ENCODE results near the gene CCL22. TPM values are rescaled to one million over a fixed set of nuclear protein-coding genes. Genes with fewer than 3 reads are reported as not detected.
"Not testable (repeated sequence)": the region's sequence is repeated elsewhere in the genome, so short reads cannot be mapped to it uniquely, and the experiment has no call there.

CCL22 gene
- polyA plus RNA-seq, 1 donor = 0.30 TPM

DNA sequence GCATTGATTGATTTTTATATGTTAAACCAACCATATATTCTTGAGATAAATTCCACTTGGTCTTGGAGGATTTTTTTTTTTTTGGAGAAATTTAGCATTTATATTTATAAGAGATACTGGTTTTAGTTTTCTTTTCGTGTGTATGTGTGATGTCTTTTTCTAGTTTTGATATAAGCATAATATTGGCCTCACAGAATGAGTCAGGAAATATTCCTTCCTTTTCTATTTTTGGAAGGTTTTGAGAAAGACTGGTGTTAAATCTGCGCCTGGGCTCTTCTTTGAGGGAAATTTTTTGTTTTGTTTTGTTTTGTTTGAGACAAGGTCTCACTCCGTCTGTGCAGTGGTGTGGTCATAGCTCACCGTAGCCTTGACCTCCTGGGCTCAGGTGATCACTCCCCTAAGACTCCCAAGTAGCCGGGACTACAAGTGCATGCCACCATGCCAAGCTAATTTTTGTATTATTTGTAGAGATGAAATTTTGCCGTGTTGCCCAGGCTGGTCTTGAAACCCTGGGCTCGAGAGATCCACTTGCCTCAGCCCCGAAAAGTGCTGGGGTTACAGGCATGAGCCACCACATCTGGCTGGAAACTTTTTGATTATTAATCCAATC lies 28.8 kb upstream of the CCL22 start:
- Histone ChIP-seq H3K36me3 (ENCODE audit: control insufficient read depth, insufficient read depth, low read length) (no peaks in the 10 kb centered on the region), H3K27ac (ENCODE audit: low read length) (no peak overlapping the region), H3K4me3 (ENCODE audit: low read length) (no peak overlapping the region), H3K27me3 (ENCODE audit: control insufficient read depth, insufficient read depth, low read length) (peaks cover 3% of the 10 kb centered on the region), H3K4me1 (ENCODE audit: control insufficient read depth, insufficient read depth, low read length) (no peaks in the 10 kb centered on the region), H3K9me3 (ENCODE audit: control insufficient read depth, low read depth, low read length) (no peaks in the 10 kb centered on the region)
- no peak for DNase-seq
- no CpG with 5 or more reads among the region's 8 CpGs for WGBS (ENCODE audit: insufficient coverage, low lambda C conversion rate)

DNA sequence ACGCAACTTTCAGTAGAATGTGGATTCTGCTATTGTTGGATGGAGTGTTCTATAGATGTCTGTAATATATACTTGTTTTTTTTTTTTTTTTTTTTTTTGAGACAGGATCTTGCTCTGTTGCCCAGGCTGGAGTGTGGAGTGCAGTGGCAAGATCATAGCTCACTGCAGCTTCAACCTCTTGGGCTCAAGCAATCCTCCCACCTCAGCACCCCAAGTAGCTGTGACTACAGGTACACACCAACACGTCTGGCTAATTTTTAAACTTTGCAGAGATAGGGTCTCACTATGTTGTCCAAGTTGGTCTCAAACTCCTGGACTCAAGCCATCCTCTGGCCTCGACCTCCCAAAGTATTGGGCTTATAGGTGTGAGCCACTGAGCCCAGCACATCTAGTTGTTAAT lies 27.2 kb upstream of the CCL22 start:
- no peaks in the 10 kb centered on the region for H3K9me3 ChIP-seq (ENCODE audit: control insufficient read depth, low read depth, low read length)
- H3K27me3 ChIP-seq (ENCODE audit: control insufficient read depth, insufficient read depth, low read length) = peaks cover 3% of the 10 kb centered on the region
- H3K4me3 ChIP-seq (ENCODE audit: low read length) = no peak overlapping the region
- H3K36me3 ChIP-seq (ENCODE audit: control insufficient read depth, insufficient read depth, low read length) = no peaks in the 10 kb centered on the region
- no peak overlapping the region for H3K27ac ChIP-seq (ENCODE audit: low read length)
- no CpG with 5 or more reads among the region's 3 CpGs for WGBS (ENCODE audit: insufficient coverage, low lambda C conversion rate)
- no peak for DNase-seq
- H3K4me1 ChIP-seq (ENCODE audit: control insufficient read depth, insufficient read depth, low read length) = no peaks in the 10 kb centered on the region

DNA sequence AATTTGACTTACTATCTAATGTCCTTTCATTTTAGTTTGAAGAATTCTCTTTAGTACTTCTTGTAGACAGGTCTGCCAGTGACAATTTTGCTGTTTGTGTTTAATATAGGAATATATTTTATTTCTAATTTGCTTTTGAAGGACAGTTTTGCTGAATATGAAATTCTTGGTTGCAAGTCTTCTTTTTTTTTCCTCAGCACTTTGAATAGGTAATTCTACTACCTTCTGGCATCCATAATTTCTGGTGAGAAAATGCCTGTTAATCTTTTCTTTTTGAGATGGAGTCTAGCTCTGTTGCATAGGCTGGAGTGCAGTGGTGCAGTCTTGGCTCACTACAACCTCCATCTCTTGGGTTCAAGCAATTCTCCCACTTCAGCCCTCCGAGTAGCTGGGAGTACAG lies 25.2 kb upstream of the CCL22 start:
- DNase-seq = no peak
- no peaks in the 10 kb centered on the region for H3K4me1 ChIP-seq (ENCODE audit: control insufficient read depth, insufficient read depth, low read length)
- WGBS (ENCODE audit: insufficient coverage, low lambda C conversion rate) = no CpG with 5 or more reads among the region's 1 CpG

DNA sequence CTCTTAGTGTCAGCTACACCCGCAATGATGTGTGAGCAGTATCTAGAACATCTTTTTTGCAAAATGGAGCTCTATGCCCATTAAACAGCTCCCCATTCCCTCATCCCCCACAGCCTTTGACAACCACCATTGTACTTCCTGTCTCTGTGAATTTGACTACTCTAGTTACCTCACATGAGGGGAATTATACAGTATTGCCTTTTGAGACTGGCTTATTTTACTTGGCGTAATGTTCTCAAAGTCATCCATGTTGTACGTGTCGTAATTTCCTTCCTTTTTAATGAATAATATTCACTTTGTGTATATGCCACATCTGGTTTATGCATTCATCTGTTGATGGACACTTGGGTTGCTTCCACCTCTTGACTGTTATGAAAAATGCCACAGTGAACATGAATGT lies 23.2 kb upstream of the CCL22 start:
- Histone ChIP-seq H3K27ac (ENCODE audit: low read length) (no peak overlapping the region), H3K9me3 (ENCODE audit: control insufficient read depth, low read depth, low read length) (no peaks in the 10 kb centered on the region), H3K36me3 (ENCODE audit: control insufficient read depth, insufficient read depth, low read length) (no peaks in the 10 kb centered on the region), H3K27me3 (ENCODE audit: control insufficient read depth, insufficient read depth, low read length) (peaks cover 3% of the 10 kb centered on the region), H3K4me1 (ENCODE audit: control insufficient read depth, insufficient read depth, low read length) (no peaks in the 10 kb centered on the region), H3K4me3 (ENCODE audit: low read length) (no peak overlapping the region)
- DNase-seq = no peak
- WGBS (ENCODE audit: insufficient coverage, low lambda C conversion rate) = no CpG with 5 or more reads among the region's 4 CpGs

More for the DNA sequence above, 25.2 kb upstream of the CCL22 start:
- Histone ChIP-seq H3K9me3 (ENCODE audit: control insufficient read depth, low read depth, low read length) (no peaks in the 10 kb centered on the region), H3K27ac (ENCODE audit: low read length) (no peak overlapping the region), H3K27me3 (ENCODE audit: control insufficient read depth, insufficient read depth, low read length) (peaks cover 3% of the 10 kb centered on the region), H3K4me3 (ENCODE audit: low read length) (no peak overlapping the region), H3K36me3 (ENCODE audit: control insufficient read depth, insufficient read depth, low read length) (no peaks in the 10 kb centered on the region)

DNA sequence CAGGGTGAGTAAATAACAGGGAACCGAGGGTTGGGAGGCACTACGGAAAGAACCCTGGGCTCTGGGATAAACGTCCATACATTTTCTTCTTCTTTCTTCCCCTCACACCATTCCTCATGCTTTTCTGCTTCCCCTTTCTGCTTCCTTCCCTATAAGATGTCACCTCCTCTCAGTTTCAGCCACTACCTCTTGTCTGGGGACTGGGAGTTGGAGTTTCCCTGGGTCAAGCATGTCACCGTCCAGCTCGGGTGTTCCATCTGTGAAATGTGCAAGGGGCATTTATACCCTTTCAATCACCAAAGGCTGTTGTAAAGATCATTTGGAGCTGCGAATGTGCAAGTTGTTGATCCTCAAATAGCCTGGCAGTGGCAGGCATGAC lies 17.5 kb upstream of the CCL22 start:
- no peaks in the 10 kb centered on the region for H3K27me3 ChIP-seq (ENCODE audit: control insufficient read depth, insufficient read depth, low read length)
- no peak overlapping the region for H3K4me3 ChIP-seq (ENCODE audit: low read length)
- H3K9me3 ChIP-seq (ENCODE audit: control insufficient read depth, low read depth, low read length) = no peaks in the 10 kb centered on the region
- no peak for DNase-seq
- no peaks in the 10 kb centered on the region for H3K36me3 ChIP-seq (ENCODE audit: control insufficient read depth, insufficient read depth, low read length)
- H3K4me1 ChIP-seq (ENCODE audit: control insufficient read depth, insufficient read depth, low read length) = no peaks in the 10 kb centered on the region
- no peak overlapping the region for H3K27ac ChIP-seq (ENCODE audit: low read length)
- WGBS (ENCODE audit: insufficient coverage, low lambda C conversion rate) = no CpG with 5 or more reads among the region's 6 CpGs

DNA sequence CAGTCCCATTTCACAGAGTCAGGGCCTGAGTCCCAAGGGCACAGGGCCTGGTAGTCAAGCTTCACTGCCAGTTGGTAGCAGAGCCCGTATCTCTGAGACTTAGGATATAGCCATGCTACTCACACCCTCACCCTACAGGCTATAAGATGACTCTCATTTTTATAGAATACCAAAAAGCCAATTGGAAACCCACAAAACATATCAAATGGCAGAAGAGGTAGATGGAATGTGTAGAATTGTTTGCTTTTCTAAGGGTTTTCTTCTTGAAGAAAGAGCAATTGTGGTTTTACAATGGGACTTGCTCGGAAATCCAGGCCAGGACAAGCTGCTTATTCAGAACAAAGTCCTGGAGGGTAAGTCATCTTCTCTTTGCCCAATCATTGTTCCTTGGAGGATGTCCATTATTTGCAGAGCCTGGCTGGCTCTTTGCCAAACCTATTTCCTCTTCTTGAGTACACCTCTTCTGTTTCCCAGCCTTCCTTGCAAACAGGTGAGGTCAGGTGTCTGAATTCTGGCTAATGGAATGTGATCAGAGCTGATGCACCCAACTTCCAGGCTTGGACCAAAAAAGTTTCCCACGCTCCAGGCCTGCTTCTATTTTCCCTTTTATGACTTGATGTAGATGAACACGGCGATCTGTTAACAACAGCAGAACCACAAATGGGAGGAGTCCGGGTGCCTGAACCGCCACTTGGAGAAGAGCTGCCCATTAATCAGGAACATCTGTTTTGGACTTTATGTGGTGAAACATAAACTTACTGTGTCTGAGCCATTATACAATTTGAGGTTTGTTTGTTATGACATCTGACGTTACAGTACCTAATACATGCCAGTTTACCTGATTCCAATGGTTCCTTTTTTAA lies 16.9 kb upstream of the CCL22 start:
- H3K4me3 ChIP-seq (ENCODE audit: low read length) = no peak overlapping the region
- no CpG with 5 or more reads among the region's 8 CpGs for WGBS (ENCODE audit: insufficient coverage, low lambda C conversion rate)
- H3K4me1 ChIP-seq (ENCODE audit: control insufficient read depth, insufficient read depth, low read length) = no peaks in the 10 kb centered on the region
- no peaks in the 10 kb centered on the region for H3K36me3 ChIP-seq (ENCODE audit: control insufficient read depth, insufficient read depth, low read length)
- no peaks in the 10 kb centered on the region for H3K27me3 ChIP-seq (ENCODE audit: control insufficient read depth, insufficient read depth, low read length)
- no peak overlapping the region for H3K27ac ChIP-seq (ENCODE audit: low read length)
- peak in 1 of 2 donors; percentile 48 for DNase-seq
- no peaks in the 10 kb centered on the region for H3K9me3 ChIP-seq (ENCODE audit: control insufficient read depth, low read depth, low read length)

DNA sequence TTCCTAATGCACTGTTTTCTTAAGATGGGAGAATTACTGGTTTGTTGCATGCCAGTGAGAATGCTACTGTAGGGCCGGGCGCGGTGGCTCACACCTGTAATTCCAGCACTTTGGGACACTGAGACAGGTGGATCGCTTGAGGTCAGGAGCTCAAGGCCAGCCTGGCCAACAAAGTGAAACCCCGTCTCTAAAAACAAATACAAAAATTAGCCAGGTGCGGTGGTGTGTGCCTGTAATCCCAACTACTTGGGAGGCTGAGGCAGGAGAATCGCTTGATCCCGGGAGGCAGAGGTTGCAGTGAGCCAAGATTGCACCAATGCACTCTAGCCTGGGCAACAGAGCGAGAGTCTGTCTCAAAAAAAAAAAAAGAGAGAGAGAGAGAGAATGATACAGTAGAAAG lies 16.0 kb upstream of the CCL22 start:
- not testable (repeated sequence) for DNase-seq; H3K27ac ChIP-seq (ENCODE audit: low read length); H3K4me3 ChIP-seq (ENCODE audit: low read length); H3K4me1 ChIP-seq (ENCODE audit: control insufficient read depth, insufficient read depth, low read length); H3K36me3 ChIP-seq (ENCODE audit: control insufficient read depth, insufficient read depth, low read length); H3K27me3 ChIP-seq (ENCODE audit: control insufficient read depth, insufficient read depth, low read length); H3K9me3 ChIP-seq (ENCODE audit: control insufficient read depth, low read depth, low read length)
- WGBS (ENCODE audit: insufficient coverage, low lambda C conversion rate) = 100% methylated on average over 1 of the region's 9 CpGs

DNA sequence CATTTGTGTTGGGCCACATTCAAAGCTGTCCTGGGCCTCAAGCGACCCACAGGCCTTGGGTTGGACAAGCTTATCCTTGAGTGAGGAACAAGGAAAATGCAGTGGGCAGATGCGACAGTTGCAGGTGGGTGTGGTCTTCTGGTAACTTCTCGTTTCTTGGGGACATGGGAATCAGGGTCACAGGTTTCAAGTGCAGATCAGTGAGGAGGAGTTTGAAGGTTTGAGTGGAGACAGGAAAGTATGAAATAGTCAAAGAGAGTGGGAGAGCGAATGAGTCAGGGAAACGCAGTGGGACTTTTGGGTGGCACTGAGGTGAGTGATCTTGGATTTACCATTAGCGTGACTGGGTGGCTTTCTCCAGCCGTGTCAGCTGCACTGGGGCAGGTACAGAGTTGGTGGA lies 15.4 kb upstream of the CCL22 start:
- Histone ChIP-seq H3K27ac (ENCODE audit: low read length) (no peak overlapping the region), H3K27me3 (ENCODE audit: control insufficient read depth, insufficient read depth, low read length) (peaks cover 2% of the 10 kb centered on the region), H3K4me1 (ENCODE audit: control insufficient read depth, insufficient read depth, low read length) (no peaks in the 10 kb centered on the region), H3K9me3 (ENCODE audit: control insufficient read depth, low read depth, low read length) (no peaks in the 10 kb centered on the region), H3K4me3 (ENCODE audit: low read length) (no peak overlapping the region), H3K36me3 (ENCODE audit: control insufficient read depth, insufficient read depth, low read length) (no peaks in the 10 kb centered on the region)
- 69% methylated on average over 2 of the region's 7 CpGs for WGBS (ENCODE audit: insufficient coverage, low lambda C conversion rate)
- no peak for DNase-seq

DNA sequence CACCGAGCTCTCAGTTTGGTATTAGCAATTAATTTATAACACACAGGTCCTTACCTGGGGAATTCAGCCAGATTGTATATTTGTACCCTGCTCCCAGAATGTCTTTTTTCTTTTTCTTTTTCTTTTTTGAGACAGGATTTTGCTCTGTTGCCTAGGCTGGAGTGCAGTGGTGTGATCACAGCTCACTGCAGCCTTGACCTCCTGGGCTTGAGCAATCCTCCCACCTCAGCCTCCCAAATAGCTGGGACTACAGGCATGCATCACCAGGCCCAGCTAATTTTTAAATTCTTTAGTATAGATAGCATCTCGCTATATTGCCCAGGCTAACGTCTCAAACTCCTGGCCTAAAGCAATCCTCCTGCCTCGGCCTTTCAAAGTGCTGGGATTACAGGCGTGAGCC lies 14.5 kb upstream of the CCL22 start:
- H3K27ac ChIP-seq (ENCODE audit: low read length); DNase-seq; H3K4me3 ChIP-seq (ENCODE audit: low read length); H3K36me3 ChIP-seq (ENCODE audit: control insufficient read depth, insufficient read depth, low read length); H3K4me1 ChIP-seq (ENCODE audit: control insufficient read depth, insufficient read depth, low read length); H3K9me3 ChIP-seq (ENCODE audit: control insufficient read depth, low read depth, low read length); H3K27me3 ChIP-seq (ENCODE audit: control insufficient read depth, insufficient read depth, low read length): not testable (repeated sequence)
- no CpG with 5 or more reads among the region's 5 CpGs for WGBS (ENCODE audit: insufficient coverage, low lambda C conversion rate)

DNA sequence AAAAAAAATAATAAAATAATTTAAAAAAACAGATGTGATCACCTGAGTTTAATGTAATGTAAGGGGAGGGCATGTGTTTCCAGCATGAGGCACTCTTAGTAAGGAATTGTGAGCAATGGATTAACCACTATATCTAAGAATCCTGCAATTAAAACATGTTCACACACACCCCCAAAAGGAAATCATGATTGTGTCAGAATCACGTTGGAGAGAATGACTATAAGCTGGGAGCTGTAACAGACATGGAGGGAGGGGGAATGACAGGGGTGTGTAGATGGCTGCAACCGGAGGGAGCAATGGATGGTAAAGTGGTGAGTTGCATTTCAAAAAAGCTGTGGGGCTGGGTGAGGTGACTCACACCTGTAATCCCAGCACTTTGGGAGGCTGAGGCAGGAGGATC lies 13.6 kb upstream of the CCL22 start:
- Histone ChIP-seq H3K4me3 (ENCODE audit: low read length) (no peak overlapping the region), H3K9me3 (ENCODE audit: control insufficient read depth, low read depth, low read length) (no peaks in the 10 kb centered on the region), H3K4me1 (ENCODE audit: control insufficient read depth, insufficient read depth, low read length) (no peaks in the 10 kb centered on the region), H3K27me3 (ENCODE audit: control insufficient read depth, insufficient read depth, low read length) (peaks cover 17% of the 10 kb centered on the region), H3K27ac (ENCODE audit: low read length) (no peak overlapping the region), H3K36me3 (ENCODE audit: control insufficient read depth, insufficient read depth, low read length) (no peaks in the 10 kb centered on the region)
- no peak for DNase-seq
- WGBS (ENCODE audit: insufficient coverage, low lambda C conversion rate) = no CpG with 5 or more reads among the region's 2 CpGs

Data from large intestine (tissue), 3 donors.